ENCODE measurements around the gene LSMEM2.

DNA sequence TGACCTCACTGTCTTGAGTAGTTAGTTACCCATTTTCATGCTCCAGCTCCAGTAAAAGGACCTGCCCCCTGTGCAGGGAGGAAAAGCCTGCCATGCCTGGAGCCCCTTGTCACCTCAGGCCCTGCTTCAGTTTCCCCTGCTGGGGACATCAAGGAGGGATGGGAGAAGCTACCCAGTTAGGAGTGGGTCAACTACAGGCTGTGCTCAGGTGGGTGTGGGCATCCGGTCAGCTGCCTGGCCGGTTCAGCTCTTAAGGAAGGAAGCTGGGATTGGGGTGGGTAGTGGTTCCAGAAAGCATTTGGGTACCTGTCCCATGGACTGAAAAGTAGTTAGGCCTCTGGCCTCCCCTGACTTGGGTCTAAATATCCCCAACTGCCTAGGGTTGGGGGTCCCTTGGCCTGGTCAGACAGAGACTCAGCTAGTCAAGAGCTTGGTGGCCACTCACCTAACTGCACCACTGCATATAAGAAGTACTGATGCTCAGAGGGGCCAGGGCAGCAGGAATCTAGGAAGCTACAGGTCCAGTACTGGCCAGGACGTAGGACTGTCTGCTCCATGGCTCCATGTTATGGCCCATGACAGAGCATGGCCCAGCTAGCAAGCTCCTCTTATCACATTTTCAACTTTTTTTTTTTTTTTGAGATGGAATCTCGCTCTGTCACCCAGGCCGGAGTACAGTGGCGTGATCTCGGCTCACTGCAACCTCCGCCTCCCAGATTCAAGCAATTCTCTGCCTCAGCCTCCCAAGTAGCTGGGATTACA, 549 bp downstream of the LSMEM2 start:
- no peak for TF ChIP-seq TEAD4 (IDR thresholded peaks at IDR 0.05; ENCODE audit: low read depth, low read length)
- TF ChIP-seq POLR2AphosphoS5 (IDR thresholded peaks at IDR 0.05; ENCODE audit: low read depth, low read length) = no peak
- TF ChIP-seq ZNF274 (IDR thresholded peaks at IDR 0.05; ENCODE audit: borderline replicate concordance, extremely low read depth, low read length) = no peak
- TF ChIP-seq, protein P1, sequence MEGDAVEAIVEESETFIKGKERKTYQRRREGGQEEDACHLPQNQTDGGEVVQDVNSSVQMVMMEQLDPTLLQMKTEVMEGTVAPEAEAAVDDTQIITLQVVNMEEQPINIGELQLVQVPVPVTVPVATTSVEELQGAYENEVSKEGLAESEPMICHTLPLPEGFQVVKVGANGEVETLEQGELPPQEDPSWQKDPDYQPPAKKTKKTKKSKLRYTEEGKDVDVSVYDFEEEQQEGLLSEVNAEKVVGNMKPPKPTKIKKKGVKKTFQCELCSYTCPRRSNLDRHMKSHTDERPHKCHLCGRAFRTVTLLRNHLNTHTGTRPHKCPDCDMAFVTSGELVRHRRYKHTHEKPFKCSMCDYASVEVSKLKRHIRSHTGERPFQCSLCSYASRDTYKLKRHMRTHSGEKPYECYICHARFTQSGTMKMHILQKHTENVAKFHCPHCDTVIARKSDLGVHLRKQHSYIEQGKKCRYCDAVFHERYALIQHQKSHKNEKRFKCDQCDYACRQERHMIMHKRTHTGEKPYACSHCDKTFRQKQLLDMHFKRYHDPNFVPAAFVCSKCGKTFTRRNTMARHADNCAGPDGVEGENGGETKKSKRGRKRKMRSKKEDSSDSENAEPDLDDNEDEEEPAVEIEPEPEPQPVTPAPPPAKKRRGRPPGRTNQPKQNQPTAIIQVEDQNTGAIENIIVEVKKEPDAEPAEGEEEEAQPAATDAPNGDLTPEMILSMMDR (IDR thresholded peaks at IDR 0.05; ENCODE audit: control extremely low read depth in 1 of 3, insufficient read depth in 1 of 3, low read depth in 1 of 3, low read length in 3 of 3) = no peak
- TF ChIP-seq SIN3A (conservative IDR thresholded peaks at IDR 0.05 in 1 of 2, IDR thresholded peaks at IDR 0.05 in 1 of 2; ENCODE audit: low read depth in 1 of 2, low read length in 2 of 2) = no peak
- TF ChIP-seq TBP (IDR thresholded peaks at IDR 0.05; ENCODE audit: low read depth, low read length) = no peak
- no peak for TF ChIP-seq SP2 (IDR thresholded peaks at IDR 0.05; ENCODE audit: low read length)
- TF ChIP-seq, protein P2, sequence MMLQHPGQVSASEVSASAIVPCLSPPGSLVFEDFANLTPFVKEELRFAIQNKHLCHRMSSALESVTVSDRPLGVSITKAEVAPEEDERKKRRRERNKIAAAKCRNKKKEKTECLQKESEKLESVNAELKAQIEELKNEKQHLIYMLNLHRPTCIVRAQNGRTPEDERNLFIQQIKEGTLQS (IDR thresholded peaks at IDR 0.05; ENCODE audit: insufficient read depth, low read depth, low read length) = no peak
